Right renal cortex interstitium (tissue), 3 donors: ENCODE data around the gene ZNF358. TPM values are rescaled to one million over a fixed set of nuclear protein-coding genes. Genes with fewer than 3 reads are reported as not detected.

Source experiments
- DNase-seq, 3 donors: peaks; one replicate each; pipeline ENCODE4 v3.0.0-alpha.2; 2013; ENCODE audit warnings: low read depth in 3 of 3, low spot score in 2 of 3
- polyA plus RNA-seq, 3 donors: library from polyadenylated mRNA; unstranded; fragments of 120-200 nt; gene quantifications; one replicate each; pipeline ENCODE4 v1.2.1, GENCODE V29; 2013; ENCODE audit not compliant: insufficient read length in 3 of 3

ZNF358 gene
- polyA plus RNA-seq, 3 donors: 28.7 to 39.8 (median 32.4) TPM

GRCh38 chr19:7488736-7489353 is 27.1 kb upstream of the ZNF358 start, which contains the start of gene PEX11G:
Gene PEX11G (minus strand): TSS chr19:7489035. CDS start chr19:7489010, 25 bp downstream.
- DNase-seq: peak; percentile 85 to 87 (median 87)

- no peak for DNase-seq
Measured at GRCh38 chr19:7489609-7490044, 26.3 kb upstream of the ZNF358 start.

- no peak for DNase-seq
Measured at GRCh38 chr19:7492142-7492541, 23.8 kb upstream of the ZNF358 start.

GRCh38 chr19:7492558-7492957 is 23.3 kb upstream of the ZNF358 start:
- DNase-seq: no peak

- peak in 1 of 3 donors; percentile 66 for DNase-seq
Measured at GRCh38 chr19:7494416-7495098, 21.3 kb upstream of the ZNF358 start.

GRCh38 chr19:7497292-7497691 is 18.6 kb upstream of the ZNF358 start:
- DNase-seq: no peak

- peak in 1 of 3 donors; percentile 67 for DNase-seq
Measured at GRCh38 chr19:7500811-7501450, 15.0 kb upstream of the ZNF358 start.

- no peak for DNase-seq
Measured at GRCh38 chr19:7502552-7502951, 13.4 kb upstream of the ZNF358 start.

GRCh38 chr19:7504684-7505083 is 11.2 kb upstream of the ZNF358 start:
- no peak for DNase-seq

- no peak for DNase-seq
Measured at GRCh38 chr19:7505288-7505681, 10.6 kb upstream of the ZNF358 start.

GRCh38 chr19:7505682-7506384 is 10.1 kb upstream of the ZNF358 start:
- no peak for DNase-seq

GRCh38 chr19:7506385-7507328 is 9.2 kb upstream of the ZNF358 start:
- no peak for DNase-seq

GRCh38 chr19:7507884-7508283 is 8.0 kb upstream of the ZNF358 start:
- no peak for DNase-seq

GRCh38 chr19:7509625-7510024 is 6.3 kb upstream of the ZNF358 start:
- no peak for DNase-seq

- DNase-seq: no peak
Measured at GRCh38 chr19:7512400-7512851, 3.5 kb upstream of the ZNF358 start.

- DNase-seq: no peak
Measured at GRCh38 chr19:7513809-7514642, 1.9 kb upstream of the ZNF358 start.

- no peak for DNase-seq
Measured at GRCh38 chr19:7515110-7515644, 726 bp upstream of the ZNF358 start.

GRCh38 chr19:7516333-7516732 is 430 bp downstream of the ZNF358 start:
- no peak for DNase-seq

GRCh38 chr19:7516878-7517277 is 975 bp downstream of the ZNF358 start:
- DNase-seq: no peak
